Smooth muscle cell of the umbilical artery (primary cell): Measurements from ENCODE around the gene LUC7L2. TPM values are rescaled to one million over a fixed set of nuclear protein-coding genes. Genes with fewer than 3 reads are reported as not detected.

Source experiments
- total RNA-seq: library from RNA; depleted of rRNA; stranded (reverse); fragments of >200 nt; gene quantifications from 2 replicates; pipeline ENCODE4 v1.2.3, GENCODE V29; 2014

The LUC7L2 gene, protein sequence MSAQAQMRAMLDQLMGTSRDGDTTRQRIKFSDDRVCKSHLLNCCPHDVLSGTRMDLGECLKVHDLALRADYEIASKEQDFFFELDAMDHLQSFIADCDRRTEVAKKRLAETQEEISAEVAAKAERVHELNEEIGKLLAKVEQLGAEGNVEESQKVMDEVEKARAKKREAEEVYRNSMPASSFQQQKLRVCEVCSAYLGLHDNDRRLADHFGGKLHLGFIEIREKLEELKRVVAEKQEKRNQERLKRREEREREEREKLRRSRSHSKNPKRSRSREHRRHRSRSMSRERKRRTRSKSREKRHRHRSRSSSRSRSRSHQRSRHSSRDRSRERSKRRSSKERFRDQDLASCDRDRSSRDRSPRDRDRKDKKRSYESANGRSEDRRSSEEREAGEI
- 38.3 and 52.8 TPM in 2 replicates for total RNA-seq

DNA sequence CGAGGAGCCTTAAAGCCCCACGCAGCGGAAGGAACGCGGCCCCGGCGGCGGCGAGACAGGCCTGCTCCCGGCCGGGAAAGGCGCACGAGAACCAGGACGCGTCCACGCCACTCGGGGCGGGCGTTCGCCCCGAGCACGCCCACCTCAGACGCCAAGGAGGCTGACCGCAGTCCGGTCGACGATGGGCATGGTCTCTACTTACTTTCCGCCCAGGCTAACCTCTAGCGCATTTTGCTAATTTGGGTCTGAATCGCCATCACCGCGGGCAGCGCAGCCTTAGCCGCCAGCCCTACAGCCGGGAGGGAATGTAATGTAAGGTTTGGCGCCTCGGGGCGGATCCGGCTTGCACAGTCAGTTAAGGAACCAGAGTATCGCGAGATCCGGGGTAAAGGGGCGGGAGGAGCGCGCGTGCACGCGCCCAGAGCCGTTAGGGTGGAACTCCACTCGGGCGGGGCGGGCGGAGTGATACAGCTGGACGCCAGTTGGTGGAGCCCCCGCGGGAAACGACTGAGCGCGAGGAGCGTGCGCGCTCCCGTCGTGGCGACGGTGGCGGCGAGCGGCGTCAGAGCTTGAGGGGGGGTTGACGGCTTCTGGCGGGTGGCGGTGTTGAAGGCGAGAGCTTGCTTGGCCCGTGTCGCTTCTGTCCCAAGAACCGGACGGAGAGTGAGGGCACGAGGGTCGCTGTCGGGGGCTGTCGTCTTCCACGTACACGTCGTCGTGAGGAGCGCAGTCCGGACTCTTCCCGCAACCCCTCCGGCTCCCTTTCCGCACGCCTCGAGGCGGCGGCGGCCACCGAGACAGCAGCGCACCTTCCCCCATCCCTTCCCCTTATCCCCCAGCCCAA is at the start of gene LUC7L2:
Gene LUC7L2, plus strand, starts transcription at position 529 of the 844 bp plus-strand sequence. CDS start 368 bp downstream, outside the sequence.

DNA sequence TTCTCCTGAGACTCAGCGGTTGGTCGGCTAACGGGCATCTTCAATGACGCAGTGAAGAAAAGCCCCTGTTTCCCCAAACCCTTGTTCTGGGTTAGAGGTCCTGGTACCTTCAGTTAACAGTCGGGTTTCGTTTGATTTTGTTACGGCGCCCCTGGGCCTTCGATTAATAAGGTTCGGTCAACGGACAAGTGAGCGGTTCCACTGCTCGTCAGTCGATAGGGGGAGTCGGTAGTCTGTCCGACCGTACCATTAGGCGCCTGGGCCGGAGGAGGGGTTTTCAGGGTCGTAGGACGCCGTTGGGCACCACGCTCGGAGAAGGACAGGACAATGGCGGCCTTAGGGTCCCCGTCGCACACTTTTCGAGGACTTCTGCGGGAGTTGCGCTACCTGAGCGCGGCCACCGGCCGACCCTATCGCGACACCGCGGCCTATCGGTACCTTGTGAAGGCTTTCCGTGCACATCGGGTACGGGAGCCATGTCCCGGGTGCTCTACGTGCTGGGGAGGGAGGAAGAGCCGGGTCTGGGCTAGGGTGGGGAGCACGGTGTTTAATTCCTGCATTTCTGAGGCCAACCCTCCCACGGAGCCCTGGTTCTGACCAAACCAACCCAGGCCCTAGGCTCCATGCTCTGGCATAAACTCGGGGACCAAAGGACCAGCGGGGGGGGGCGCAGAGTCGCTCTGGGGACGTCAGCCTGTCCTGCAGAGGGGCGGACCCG is 18.5 kb upstream of the LUC7L2 start, which contains the start of gene FMC1:
Gene FMC1, plus strand, starts transcription at position 280 of the 718 bp plus-strand sequence. Its CDS starts 48 bp downstream, at position 328.

Other genes with a start within 250 kb of the LUC7L2 start
- 7.1 and 7.5 TPM in 2 replicates for gene UBN2, start 128.7 kb upstream of the LUC7L2 start, total RNA-seq
- 3.8 and 6.5 TPM in 2 replicates for gene FMC1, start 18.6 kb upstream of the LUC7L2 start, total RNA-seq
- gene KLRG2, start 123.8 kb downstream of the LUC7L2 start, total RNA-seq = not detected in 2 replicates
- not detected in 2 replicates for gene CLEC2L, start 163.8 kb downstream of the LUC7L2 start, total RNA-seq